Fibroblast of skin of abdomen (primary cell): ENCODE measurements around the gene TLCD5. TPM values are rescaled to one million over a fixed set of nuclear protein-coding genes. Genes with fewer than 3 reads are reported as not detected.
A peak's percentile ranks its signal among the peaks of the same experiment; 100 is the strongest.

ENCODE experiments used
- DNase-seq: peaks from one replicate; pipeline ENCODE4 v3.0.0-alpha.2; 2013
- polyA plus RNA-seq, 2 experiments: library from polyadenylated mRNA; unstranded; fragments of 120-200 nt; gene quantifications; one replicate each; pipeline ENCODE4 v1.2.1, GENCODE V29; 2013; ENCODE audit not compliant: insufficient read length in 2 of 2

Gene TLCD5
- 10.2 TPM for polyA plus RNA-seq (2013, experiment 1 of 2; ENCODE audit: insufficient read length)
- polyA plus RNA-seq (2013, experiment 2 of 2; ENCODE audit: insufficient read length): 9.6 TPM

DNA sequence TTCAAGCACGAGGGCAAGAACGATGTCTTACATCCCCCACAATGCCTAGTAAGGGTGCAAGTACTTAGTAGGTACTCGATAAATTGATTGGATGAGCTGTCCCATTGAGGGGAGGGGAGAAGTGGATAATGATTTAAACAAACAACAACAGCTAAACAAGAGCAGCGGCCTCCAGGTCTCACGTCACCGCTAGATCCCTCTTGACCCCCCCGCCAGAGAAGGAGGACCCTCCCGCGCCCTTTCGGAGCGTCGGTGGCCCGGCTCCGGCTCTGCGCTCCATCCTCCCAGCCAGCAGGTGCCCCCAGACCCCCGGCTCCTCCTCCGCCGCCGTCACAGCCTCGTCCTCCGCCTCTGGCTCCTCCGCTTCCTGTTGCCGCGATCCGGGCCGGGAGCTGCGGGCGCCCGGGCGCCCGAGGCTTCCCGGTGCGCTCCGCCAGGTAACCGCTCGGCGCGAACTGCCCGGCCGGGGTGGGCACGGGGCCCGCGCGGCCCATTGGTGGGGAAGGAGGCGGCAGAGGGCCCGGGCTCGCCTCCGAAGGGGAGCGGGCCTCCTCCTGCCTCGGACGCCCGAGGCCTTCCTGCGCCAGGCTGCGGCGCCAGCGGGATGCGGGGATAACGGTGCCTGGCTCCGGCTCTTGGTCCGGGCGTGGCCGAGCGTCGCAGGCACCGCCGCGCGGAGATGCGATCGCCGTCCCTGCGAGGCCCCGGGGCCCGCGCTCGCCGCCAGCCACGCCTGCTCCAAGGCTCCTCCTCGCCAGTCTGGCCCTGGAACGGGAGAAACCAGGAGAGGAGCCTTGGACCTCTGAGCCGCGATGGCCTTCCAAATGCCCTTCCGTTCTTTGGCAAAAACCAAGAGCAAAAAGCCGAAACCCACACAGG lies at the start of gene TLCD5:
TLCD5 (plus strand) TSS at position 368 of the 879 bp plus-strand sequence. CDS start 2,143 bp downstream, outside the sequence.
- peak; percentile 74 for DNase-seq

DNA sequence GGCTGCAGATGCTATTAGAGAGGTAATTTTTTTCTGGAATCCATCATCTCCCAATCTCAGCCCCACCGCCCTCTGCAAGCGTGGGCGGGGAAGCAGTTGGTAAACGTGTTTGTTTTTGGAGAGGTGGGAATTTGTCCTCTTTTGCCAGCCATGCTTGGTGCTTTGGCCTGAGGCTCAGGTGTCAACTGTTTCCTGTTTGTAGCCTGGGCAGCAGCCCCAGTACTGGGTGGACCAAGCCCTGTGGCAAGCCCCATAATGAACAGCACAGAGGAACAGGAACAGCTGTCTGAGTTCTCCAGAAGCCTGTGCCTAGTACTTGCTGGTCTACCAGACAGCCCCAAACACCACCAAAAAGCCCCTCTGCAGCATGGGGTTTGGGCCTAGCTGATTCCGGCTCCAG lies 45.6 kb upstream of the TLCD5 start:
- no peak for DNase-seq

DNA sequence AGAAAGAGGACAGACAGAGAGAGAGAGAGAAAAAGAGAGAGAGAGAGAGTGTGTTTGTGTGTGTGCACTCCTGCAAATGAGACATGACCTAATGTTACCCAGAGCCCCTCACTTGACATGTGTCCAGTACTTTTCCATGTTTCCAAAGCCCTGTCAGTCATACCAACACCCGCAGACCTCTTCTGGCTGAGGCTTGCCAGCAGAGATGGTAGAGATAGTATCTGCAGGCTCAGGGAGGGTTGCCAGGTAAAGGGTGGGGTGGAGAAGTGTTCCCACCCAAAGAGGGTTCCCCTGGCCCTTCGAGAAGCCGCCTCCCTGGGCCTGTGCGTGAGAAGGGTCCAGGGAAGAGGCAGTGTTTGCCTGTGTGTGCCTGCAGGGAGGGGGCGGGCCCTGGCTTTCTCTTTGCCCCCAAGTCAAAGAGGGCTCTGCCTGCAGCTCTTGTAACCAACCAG lies 44.5 kb upstream of the TLCD5 start:
- DNase-seq: no peak

DNA sequence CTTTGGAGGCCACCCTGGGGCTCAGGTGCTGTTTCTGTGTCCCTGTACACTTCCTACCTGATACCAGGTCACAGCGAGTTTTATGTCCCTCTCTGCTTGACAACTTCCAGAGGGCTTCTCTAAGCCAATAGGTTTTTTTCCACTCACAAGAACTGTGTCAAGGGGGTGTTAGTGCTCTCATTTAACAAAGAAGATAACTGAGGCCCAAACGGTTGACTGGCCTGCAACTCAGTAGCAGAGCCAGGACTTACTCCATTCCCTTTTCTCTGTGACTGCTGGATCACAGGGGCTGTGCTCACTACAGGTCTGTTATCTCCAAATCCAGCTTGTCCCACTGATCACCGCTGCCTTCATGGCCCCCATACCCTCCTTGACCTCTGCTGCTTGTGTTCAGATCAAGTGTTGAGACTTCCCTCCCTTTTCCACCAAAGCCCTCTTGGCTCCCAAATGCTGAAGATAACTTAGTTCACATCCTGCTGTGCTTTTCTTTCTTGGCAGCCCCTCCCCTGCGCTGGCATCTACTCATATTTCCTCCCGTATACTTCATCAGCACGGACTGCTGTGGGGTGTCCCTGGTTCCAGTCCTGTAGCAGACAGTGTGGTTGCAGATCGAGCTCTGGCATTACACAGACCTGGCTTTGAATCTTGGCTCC lies 43.8 kb upstream of the TLCD5 start:
- no peak for DNase-seq

DNA sequence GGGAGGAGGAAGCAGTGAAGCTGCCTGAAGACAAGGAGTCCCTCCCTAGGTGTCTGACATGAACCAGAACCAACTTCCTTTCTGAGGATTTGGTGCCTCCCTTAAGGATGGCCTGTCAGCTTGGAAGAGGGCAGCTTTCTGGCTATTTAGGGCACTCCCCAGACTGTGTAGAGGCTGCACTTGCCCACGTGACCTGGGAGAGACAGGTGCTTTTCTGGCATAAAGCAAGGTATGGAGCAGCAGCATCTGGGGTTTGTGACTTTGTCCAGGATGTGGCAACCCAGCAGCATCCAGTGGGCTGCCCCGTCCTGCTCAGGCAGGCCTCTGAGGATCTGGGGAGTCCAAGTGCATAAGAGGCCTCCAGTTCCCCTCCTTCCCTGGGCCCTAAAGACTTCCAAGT lies 42.0 kb upstream of the TLCD5 start:
- no peak for DNase-seq

DNA sequence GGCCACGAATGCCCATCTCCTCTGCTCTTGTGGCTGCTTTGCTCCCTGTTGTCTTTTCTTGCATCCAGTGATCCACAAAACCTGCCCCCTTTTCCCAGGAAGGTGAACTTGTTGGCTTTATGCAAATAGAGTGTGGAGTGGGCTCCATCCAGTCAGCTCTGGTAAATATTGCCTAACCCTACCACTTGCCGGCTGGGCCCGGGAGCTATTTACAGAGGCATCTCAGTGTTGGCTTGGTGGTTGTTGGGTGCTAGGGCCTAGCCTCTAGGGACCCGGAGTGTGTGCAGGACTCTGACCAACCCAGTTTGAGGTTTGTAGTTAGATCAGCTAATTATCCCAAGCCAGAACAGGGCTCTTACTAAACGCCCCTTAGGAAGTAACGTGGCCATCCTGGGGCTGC lies 40.8 kb upstream of the TLCD5 start:
- no peak for DNase-seq

DNA sequence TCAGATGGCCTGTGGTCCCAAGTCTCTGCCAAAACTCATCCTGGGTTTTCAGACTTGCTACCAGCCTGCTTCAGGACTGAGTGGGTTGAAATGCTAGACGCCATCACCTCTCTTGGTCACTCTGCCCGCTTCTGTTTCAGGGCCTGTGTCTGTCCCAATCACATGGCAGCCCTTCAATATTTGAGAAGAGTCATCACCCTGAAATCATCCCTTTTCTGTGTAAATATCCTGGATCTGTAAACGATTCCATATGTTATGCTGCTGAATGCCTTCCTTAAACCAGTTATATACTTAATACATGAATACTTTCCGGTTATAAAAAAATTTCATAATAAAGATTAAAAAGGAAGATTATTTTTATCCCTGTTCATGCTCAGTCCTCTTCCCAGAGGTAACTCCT lies 39.8 kb upstream of the TLCD5 start:
- peak; percentile 60 for DNase-seq

DNA sequence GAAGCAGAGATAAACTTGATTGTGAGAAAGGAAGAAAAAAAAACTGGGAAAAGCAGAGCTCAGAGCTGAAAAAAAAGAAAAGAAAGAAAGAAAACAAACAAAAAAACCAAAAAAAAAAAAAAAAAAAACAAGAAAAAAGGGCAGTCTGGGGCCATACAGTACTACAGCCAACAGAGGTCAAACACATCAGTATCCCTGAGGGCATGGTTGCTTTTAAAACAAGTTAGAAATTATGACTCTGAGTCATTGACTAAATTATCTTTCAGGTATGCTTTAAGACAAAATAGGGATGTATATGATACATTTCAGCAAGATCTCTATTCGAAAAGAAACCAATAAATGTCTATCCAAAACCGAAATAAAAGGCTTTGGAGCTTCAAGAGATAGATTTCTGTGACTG lies 37.1 kb upstream of the TLCD5 start:
- no peak for DNase-seq

DNA sequence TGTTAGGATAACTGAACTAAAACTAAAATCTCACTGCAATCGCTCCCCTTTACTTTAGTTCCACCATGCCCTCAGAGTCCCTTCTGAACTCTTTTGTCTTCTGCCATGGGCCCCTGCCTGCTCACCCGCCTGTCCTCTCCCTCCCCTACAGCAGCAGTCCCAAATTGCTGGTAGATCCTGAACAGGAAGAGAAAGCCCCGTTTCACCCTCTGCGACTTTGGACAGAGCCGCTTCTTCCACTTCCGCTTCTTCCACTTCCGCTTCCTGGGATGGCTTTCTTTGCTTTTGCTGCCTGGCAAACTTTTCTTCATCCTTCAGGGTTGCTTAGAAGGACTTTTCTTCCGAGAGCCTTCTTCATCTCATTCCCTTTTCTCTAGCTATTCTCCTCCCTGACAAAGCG lies 35.7 kb upstream of the TLCD5 start:
- no peak for DNase-seq

DNA sequence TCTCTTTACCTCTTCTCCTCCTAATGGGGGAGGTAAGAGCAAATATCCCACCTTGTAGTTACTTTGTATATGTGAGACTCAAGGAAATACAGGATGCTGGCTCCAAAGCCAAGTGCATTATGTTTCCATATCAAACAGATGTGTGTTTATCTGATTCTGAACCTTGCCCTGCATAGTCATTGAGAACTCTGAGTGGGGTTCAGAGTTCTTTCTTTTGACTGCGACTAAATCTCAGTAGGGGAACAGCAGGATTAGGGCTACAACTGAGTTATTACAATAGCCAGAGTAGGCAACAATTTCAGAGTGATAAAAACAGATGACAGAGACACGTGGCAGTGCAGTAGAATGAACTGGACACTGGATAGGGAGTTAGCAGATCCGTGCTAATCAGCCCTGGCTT lies 34.1 kb upstream of the TLCD5 start:
- DNase-seq: no peak

DNA sequence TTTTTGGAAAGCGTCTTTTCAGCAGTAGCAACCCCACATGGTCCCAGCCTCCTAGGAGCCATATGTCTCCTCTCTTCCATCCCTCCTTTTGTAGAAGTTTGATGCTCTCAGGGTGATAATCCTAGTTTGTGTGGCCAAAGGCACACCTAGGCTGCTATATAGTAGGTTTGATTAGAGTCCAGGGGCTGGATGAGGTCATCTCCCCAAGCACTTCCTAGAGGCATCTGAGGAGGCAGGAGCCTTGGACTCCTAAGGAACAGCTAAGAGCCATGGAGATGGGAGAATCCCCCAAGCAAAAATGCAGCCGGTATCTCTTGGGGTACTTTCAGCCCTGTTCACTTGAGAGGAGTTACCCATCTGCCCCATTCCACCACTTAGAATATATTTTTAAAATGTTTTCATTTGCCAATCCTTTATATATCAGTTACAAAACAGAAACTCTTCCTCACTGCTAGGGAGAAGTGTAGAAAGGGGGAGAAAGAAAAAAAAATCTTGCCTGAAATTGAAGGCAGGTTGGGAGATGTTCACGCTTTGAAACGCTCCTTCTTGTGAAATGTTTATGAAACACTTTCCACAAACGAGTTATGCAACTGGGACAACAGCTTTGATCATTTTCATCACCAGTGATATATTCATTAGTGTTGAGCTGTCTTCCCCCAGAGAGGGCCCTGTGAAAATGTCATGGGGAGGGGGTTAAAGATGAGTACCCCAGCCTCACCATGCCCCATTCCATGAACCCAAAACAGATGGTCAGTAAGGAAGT lies 31.9 kb upstream of the TLCD5 start:
- no peak for DNase-seq

DNA sequence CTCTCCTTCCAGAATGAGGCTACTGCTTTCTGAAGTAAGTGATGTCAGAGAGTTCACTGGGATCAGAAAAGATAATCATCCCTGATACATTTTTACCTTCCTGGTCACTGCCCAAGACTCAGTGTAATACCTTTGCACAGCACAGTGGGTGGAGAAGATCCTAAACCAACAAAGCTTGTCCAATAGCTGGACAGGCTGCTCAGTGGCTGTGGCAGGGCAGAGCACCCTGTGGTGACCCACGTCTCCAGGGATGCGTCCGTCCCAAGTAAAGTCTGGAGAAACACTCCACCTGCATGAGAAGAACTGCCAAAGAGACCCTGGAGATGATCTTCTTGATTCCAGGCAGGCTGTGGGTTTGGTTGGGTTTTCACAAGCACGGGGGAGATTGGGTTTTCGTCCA lies 31.0 kb upstream of the TLCD5 start:
- DNase-seq: no peak

DNA sequence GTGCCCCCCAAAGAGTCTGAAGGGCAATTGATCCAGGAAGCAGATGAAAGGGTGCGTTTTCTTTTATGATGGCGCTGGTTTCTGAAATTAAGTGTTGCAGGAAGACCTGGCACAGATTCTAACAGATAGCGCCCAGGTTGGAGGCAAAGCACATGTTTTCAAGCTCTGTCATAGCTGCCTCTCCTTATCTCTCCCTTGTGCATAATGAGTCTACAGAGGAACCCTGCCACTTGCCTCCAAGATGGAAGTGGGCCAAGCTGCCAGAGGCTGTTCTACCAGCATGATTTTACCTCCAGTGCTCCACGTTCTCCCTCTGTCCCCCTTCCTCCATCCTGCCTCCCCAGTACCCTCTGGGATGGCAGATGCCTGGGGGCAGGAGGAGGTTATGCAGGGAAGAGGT lies 30.0 kb upstream of the TLCD5 start:
- DNase-seq: no peak

DNA sequence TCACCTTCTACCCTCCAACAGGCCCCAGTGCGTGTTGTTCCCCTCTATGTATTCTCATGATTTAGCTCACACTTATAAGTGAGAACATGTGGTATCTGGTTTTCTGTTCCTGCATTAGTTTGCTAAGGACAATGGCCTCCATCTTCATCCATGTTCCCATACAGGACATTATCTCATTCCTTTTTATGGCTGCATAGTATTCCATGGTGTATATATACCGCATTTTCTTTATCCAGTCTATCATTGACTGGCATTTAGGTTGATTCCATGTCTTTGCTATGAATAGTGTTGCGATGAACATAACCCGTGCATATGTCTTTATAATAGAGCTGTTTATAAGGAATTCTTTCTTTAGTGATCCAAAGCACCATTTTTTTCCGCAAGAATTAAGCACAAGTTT lies 28.5 kb upstream of the TLCD5 start:
- DNase-seq: no peak

DNA sequence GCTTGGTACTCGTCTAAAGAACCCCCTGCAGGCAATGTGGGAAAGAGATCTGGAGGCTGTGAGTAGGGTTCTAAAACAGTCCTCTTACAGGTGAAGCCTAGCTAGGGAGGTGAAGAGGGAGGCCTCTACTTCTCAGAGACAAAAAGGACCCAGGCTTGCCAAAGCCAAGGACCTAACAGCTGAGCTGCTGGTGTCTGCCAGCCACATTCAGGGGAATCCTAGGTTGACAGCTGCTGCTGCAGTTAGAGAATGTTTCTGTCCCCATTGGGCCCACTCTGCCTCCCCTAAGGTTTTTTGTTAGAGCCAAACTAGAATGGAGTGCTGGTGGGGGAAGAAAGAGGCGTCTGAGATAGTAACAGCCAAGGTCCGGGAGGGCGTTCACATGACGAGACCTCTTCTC lies 26.6 kb upstream of the TLCD5 start:
- no peak for DNase-seq

DNA sequence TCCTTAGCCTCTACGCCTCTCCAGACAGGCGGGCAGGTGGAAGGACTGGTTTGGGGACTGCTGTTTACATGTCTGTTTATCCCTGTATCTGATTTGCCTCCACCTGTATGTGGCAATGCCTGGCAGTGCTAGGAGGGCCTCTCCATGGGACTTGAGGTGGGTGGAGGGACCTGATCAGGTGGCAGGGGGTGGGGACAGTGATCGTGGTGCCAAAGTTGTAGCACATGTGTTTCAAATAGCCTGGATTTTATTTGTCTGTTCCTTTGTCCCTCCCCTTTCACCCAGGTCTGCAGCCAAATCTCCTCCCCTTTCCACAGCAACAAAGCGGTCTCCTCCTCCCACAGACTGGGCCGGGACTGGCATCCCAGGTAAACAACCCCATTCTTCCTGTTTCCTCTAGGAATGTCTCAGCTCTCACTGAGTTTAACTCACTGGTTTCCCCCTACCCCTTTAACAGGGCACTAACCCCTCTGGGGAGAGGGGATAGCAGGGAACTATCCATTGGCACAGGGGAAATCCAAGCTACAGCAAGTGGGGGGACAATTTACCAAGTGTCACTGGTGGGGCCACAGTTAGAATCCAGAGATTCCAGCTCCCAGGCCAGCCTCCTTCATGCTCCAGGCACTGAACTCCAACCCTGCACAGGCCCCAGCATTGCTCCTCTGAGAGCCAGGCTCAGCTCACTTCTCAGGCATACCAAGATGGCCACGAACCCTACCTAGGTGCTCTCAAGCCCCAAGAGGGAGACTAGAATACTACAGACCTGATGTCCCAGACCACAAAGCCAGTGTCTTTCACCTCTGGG lies 22.9 kb upstream of the TLCD5 start:
- DNase-seq: no peak

DNA sequence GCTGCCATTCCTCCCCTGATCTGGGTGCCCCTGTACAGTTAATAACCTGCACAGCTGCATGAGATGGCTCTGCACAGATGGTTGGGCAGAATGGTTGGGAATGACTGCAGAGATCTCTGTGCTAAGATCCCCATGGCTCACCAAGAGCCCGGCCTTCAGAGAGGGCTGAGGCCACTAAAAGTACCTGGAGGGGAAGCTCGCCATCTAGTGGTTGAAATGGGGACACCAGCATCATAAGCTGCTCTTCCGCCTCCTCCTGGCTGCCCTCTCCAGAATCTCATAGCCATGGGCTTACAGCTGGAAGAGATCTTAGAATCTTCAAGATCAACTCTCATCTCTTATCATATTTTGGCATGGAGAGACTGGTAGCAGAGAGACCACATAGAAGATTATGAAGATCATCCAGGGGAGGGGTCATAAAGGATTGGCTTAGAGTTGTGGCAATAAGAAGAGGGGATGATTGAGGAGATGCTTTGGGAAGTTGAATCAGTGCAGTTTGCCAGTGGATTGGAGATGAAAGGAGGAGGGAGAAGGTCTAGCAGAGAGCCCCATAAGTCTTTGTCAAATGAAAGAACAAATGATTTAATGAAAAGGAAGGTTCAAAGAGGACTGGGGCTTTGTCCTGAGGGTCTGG lies 22.0 kb upstream of the TLCD5 start:
- peak; percentile 56 for DNase-seq

DNA sequence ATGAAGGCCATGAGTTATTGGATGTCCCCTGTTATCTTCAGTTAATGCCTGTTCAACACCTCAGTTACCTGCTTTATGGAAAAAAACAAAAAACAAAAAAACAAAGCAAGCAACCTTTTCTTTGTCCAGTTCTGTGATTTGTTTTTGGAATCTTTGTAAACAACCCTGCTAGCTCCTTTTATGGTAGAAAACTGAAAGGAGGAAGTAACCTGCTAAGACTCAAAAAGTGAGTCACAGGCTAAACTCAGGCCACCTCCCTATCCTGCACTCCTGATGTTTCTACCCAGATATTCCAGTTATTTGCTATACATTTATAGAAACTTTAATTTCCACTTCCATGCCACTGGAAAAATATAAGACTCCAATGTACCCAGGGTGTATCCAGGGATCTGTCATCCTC lies 20.6 kb upstream of the TLCD5 start:
- no peak for DNase-seq

DNA sequence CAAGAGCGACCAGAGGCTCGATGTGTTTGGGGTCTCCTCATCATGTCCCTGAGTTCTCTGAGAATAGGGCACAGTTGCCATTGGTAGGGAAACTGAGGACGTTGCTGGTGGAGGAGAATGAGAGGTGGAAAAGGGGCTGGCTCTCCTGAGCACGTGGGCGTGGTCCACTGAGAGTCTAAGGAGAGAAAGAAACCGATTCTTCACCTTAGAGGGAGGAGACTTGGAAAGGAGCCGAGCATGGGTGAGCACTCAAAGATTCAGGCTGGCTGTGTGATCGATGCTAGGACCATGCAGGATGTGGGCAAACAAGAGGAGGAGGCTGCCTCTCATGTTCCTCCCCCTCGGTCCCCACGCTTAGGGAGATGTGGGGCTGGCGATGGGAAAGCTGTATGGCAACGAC lies 19.8 kb upstream of the TLCD5 start:
- no peak for DNase-seq

DNA sequence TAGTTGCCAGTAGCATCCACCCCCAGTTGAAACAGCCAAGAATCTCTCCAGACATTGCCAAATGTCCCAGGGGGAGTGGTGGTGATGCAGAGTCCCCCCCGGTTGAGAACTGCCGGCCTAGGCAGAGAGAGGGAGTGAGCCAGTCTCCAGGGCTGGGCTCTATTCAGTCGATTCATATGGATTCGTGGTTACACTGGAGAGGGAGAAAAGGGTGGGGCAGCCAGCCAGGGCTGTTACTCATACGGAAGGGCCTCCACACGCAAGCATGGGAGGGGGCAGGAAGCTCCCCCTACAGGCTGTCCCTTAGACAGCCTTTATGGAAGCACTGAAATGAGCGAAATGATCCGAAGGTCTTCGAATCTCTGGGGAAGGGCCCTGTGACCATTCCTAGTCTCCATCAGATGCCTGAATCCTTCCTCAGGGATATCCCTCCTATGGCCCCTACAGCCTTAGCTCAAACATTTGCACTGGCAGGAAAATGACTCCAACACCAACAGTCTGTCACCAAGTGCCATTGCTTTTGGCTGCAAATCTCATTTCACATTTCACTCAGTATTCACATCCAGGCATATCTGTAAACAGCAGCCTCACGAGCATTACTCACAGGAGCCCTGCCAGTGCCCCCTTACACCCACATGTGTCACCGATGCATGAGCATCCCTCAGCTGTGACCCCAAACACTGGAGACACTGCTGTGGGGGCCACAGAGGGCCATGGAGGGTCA lies 18.4 kb upstream of the TLCD5 start:
- peak; percentile 92 for DNase-seq

DNA sequence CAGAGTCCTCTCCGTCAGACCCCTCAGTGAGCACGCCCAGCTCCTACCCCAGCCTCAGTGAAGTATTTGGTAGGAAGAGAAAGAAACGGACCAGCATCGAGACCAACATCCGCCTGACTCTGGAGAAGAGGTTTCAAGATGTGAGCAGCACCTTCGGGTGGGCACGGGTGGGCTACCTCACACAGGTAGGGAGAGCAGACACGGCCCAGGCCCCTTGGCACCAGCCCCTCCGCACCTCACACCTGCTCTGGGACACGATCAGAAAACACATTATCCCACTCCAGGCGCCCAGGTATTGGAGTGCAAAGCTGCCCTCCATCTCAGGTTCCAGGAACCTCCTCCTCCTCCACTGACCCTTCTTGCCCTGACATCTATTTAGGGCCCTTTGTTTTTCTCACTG lies 17.6 kb upstream of the TLCD5 start:
- DNase-seq: no peak
